HepG2 (cell line): Measurements from ENCODE around the gene ACP1. TPM values are rescaled to one million over a fixed set of nuclear protein-coding genes. Genes with fewer than 3 reads are reported as not detected.
A peak's percentile ranks its signal among the peaks of the same experiment; 100 is the strongest.

Experiments
- BCL6 ChIP-seq: IDR thresholded peaks from 2 replicates; pipeline ENCODE4 v1.6.1; 2016; ENCODE audit warnings: missing genetic modification reagents, missing compliant biosample characterization
- FOXA3 ChIP-seq: IDR thresholded peaks from 2 replicates; pipeline ENCODE4 v1.6.1; 2016; ENCODE audit warnings: missing genetic modification reagents, missing compliant biosample characterization
- FOXP1 ChIP-seq, 2 experiments: fragments of 450-650 bp in 1 of 2; IDR thresholded peaks; 2 replicates each; pipeline ENCODE4 v1.6.1; 2017 to 2018; ENCODE audit warnings: antibody characterized with exemption in 1 of 2
- GATAD2A ChIP-seq: IDR thresholded peaks from 2 replicates; pipeline ENCODE4 v1.6.1; 2016
- MAFG ChIP-seq: sonication (generic); formaldehyde crosslinking; IDR thresholded peaks from 2 replicates; pipeline ENCODE4 v1.5.1; 2020; ENCODE audit warnings: mild to moderate bottlenecking, missing genetic modification reagents
- MIER3 ChIP-seq: IDR thresholded peaks from 2 replicates; pipeline ENCODE4 v1.6.1; 2016; ENCODE audit warnings: missing compliant biosample characterization, borderline replicate concordance
- MLLT10 ChIP-seq: sonication (generic); formaldehyde crosslinking; IDR thresholded peaks from 2 replicates; pipeline ENCODE4 v1.4.0; 2020; ENCODE audit warnings: missing genetic modification reagents
- MXD4 ChIP-seq: IDR thresholded peaks from 2 replicates; pipeline ENCODE4 v1.6.1; 2016; ENCODE audit warnings: mild to moderate bottlenecking, missing biosample characterization, missing genetic modification reagents
- NR2F6 ChIP-seq, 2 experiments: IDR thresholded peaks; 2 replicates each; pipeline ENCODE4 v1.6.1; 2016; ENCODE audit warnings: antibody characterized with exemption in 1 of 2, mild to moderate bottlenecking in 1 of 2
- SP140L ChIP-seq: sonication (generic); formaldehyde crosslinking; IDR thresholded peaks from 2 replicates; pipeline ENCODE4 v1.4.0; 2020; ENCODE audit warnings: missing genetic modification reagents, borderline replicate concordance
- ZKSCAN8 ChIP-seq: IDR thresholded peaks from 2 replicates; pipeline ENCODE4 v1.6.1; 2016; ENCODE audit warnings: borderline replicate concordance, missing genetic modification reagents, missing compliant biosample characterization
- ZMYM2 ChIP-seq: sonication (generic); formaldehyde crosslinking; IDR thresholded peaks from 2 replicates; pipeline ENCODE4 v1.8.0; 2022; ENCODE audit warnings: mild to moderate bottlenecking, missing genetic modification reagents
- ZNF10 ChIP-seq: sonication (generic); formaldehyde crosslinking; IDR thresholded peaks from 2 replicates; pipeline ENCODE4 v1.4.0; 2020; ENCODE audit warnings: mild to moderate bottlenecking, low read depth, missing genetic modification reagents, borderline replicate concordance
- ZNF34 ChIP-seq: sonication (generic); formaldehyde crosslinking; IDR thresholded peaks from 2 replicates; pipeline ENCODE4 v1.4.0; 2020; ENCODE audit warnings: mild to moderate bottlenecking, missing genetic modification reagents, borderline replicate concordance
- ZNF614 ChIP-seq: IDR thresholded peaks from 2 replicates; pipeline ENCODE4 v1.6.1; 2018; ENCODE audit warnings: missing biosample characterization, missing genetic modification reagents, inconsistent platforms, borderline replicate concordance
- polyA plus RNA-seq, 8 experiments: library from polyadenylated mRNA; depleted of rRNA in 3 of 8; stranded (reverse) in 7 of 8; unstranded in 1 of 8; fragments of >200 nt; fragmentation: Illumina TruSeq in 4 of 8; extraction: Trizol in 4 of 8; gene quantifications; 2 replicates each; pipeline versions ENCODE4 v1.2.1 to v1.2.3, GENCODE V29; 2011 to 2016; ENCODE audit warnings: low read depth in 4 of 8, missing spikeins in 1 of 8, mixed read lengths in 1 of 8; ENCODE audit not compliant: insufficient read depth in 1 of 8
- total RNA-seq, 5 experiments: library from RNA; depleted of rRNA; stranded (reverse); fragments of >200 nt; fragmentation: Illumina TruSeq; extraction: Trizol; gene quantifications; 2 replicates each; pipeline ENCODE4 v1.2.3, GENCODE V29; 2016; ENCODE audit warnings: low read depth in 1 of 5
- TF ChIP-seq, protein P1 (sequence below): sonication (generic); formaldehyde crosslinking; conservative IDR thresholded peaks from 2 replicates; pipeline ENCODE4 v1.8.0; 2022; ENCODE audit warnings: low read depth, missing genetic modification reagents
- TF ChIP-seq, protein P2 (sequence below): sonication (generic); formaldehyde crosslinking; IDR thresholded peaks from 2 replicates; pipeline ENCODE4 v1.8.1; 2022; ENCODE audit warnings: low read depth, mild to moderate bottlenecking, missing genetic modification reagents
- TF ChIP-seq, protein P3 (sequence below): sonication (generic); formaldehyde crosslinking; IDR thresholded peaks from 2 replicates; pipeline ENCODE4 v1.5.1; 2020; ENCODE audit warnings: mild to moderate bottlenecking, missing genetic modification reagents, borderline replicate concordance

Gene ACP1
- total and polyA plus RNA-seq, 2 of the 13 experiments (the other 11 are each of a cell fraction or from before 2014, with no cell fraction given), result 246 to 348 TPM

GRCh38 chr2:234421-234820 is 30.3 kb upstream of the ACP1 start (continued):
- TF ChIP-seq, protein P1, sequence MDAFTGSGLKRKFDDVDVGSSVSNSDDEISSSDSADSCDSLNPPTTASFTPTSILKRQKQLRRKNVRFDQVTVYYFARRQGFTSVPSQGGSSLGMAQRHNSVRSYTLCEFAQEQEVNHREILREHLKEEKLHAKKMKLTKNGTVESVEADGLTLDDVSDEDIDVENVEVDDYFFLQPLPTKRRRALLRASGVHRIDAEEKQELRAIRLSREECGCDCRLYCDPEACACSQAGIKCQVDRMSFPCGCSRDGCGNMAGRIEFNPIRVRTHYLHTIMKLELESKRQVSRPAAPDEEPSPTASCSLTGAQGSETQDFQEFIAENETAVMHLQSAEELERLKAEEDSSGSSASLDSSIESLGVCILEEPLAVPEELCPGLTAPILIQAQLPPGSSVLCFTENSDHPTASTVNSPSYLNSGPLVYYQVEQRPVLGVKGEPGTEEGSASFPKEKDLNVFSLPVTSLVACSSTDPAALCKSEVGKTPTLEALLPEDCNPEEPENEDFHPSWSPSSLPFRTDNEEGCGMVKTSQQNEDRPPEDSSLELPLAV, result no peak
- TF ChIP-seq ZNF10, result no peak
- TF ChIP-seq FOXA3, result peak; percentile 37; the same call in 1 of the 2 replicates
- no peak for TF ChIP-seq FOXP1 (IDR thresholded peaks at IDR 0.05)
- TF ChIP-seq FOXP1 (CRISPR knock-in tag; IDR thresholded peaks at IDR 0.05), result no peak
- peak; percentile 99 for TF ChIP-seq ZKSCAN8 (CRISPR knock-in tag)
- TF ChIP-seq MAFG, result no peak
- 0 out of 2 replicates have a peak, but pooled peaks have one; percentile 32 for TF ChIP-seq MIER3 (CRISPR knock-in tag)
- no peak for TF ChIP-seq MXD4 (CRISPR knock-in tag)
- TF ChIP-seq ZNF34 (CRISPR knock-in tag), result no peak
- peak; percentile 54; the same call in 1 of the 2 replicates for TF ChIP-seq ZNF614 (CRISPR knock-in tag)
- TF ChIP-seq, protein P2, sequence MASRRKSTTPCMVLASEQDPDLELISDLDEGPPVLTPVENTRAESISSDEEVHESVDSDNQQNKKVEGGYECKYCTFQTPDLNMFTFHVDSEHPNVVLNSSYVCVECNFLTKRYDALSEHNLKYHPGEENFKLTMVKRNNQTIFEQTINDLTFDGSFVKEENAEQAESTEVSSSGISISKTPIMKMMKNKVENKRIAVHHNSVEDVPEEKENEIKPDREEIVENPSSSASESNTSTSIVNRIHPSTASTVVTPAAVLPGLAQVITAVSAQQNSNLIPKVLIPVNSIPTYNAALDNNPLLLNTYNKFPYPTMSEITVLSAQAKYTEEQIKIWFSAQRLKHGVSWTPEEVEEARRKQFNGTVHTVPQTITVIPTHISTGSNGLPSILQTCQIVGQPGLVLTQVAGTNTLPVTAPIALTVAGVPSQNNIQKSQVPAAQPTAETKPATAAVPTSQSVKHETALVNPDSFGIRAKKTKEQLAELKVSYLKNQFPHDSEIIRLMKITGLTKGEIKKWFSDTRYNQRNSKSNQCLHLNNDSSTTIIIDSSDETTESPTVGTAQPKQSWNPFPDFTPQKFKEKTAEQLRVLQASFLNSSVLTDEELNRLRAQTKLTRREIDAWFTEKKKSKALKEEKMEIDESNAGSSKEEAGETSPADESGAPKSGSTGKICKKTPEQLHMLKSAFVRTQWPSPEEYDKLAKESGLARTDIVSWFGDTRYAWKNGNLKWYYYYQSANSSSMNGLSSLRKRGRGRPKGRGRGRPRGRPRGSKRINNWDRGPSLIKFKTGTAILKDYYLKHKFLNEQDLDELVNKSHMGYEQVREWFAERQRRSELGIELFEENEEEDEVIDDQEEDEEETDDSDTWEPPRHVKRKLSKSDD (CRISPR knock-in tag), result 0 out of 2 replicates have a peak, but pooled peaks have one; percentile 34
- TF ChIP-seq ZMYM2, result no peak
- TF ChIP-seq MLLT10, result no peak
- TF ChIP-seq NR2F6 (IDR thresholded peaks at IDR 0.05), result no peak
- peak; percentile 42; the same call in 1 of the 2 replicates for TF ChIP-seq NR2F6 (CRISPR knock-in tag; IDR thresholded peaks at IDR 0.05)
- peak; percentile 29; the same call in 1 of the 2 replicates for TF ChIP-seq GATAD2A (CRISPR knock-in tag)
- no peak for TF ChIP-seq SP140L (CRISPR knock-in tag)
- TF ChIP-seq, protein P3, sequence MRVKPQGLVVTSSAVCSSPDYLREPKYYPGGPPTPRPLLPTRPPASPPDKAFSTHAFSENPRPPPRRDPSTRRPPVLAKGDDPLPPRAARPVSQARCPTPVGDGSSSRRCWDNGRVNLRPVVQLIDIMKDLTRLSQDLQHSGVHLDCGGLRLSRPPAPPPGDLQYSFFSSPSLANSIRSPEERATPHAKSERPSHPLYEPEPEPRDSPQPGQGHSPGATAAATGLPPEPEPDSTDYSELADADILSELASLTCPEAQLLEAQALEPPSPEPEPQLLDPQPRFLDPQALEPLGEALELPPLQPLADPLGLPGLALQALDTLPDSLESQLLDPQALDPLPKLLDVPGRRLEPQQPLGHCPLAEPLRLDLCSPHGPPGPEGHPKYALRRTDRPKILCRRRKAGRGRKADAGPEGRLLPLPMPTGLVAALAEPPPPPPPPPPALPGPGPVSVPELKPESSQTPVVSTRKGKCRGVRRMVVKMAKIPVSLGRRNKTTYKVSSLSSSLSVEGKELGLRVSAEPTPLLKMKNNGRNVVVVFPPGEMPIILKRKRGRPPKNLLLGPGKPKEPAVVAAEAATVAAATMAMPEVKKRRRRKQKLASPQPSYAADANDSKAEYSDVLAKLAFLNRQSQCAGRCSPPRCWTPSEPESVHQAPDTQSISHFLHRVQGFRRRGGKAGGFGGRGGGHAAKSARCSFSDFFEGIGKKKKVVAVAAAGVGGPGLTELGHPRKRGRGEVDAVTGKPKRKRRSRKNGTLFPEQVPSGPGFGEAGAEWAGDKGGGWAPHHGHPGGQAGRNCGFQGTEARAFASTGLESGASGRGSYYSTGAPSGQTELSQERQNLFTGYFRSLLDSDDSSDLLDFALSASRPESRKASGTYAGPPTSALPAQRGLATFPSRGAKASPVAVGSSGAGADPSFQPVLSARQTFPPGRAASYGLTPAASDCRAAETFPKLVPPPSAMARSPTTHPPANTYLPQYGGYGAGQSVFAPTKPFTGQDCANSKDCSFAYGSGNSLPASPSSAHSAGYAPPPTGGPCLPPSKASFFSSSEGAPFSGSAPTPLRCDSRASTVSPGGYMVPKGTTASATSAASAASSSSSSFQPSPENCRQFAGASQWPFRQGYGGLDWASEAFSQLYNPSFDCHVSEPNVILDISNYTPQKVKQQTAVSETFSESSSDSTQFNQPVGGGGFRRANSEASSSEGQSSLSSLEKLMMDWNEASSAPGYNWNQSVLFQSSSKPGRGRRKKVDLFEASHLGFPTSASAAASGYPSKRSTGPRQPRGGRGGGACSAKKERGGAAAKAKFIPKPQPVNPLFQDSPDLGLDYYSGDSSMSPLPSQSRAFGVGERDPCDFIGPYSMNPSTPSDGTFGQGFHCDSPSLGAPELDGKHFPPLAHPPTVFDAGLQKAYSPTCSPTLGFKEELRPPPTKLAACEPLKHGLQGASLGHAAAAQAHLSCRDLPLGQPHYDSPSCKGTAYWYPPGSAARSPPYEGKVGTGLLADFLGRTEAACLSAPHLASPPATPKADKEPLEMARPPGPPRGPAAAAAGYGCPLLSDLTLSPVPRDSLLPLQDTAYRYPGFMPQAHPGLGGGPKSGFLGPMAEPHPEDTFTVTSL (CRISPR knock-in tag), result 0 out of 2 replicates have a peak, but pooled peaks have one; percentile 43
- 0 out of 2 replicates have a peak, but pooled peaks have one; percentile 30 for TF ChIP-seq BCL6
